ENCODE measurements around the gene UBE2V1. TPM values are rescaled to one million over a fixed set of nuclear protein-coding genes. Genes with fewer than 3 reads are reported as not detected.
A peak's percentile ranks its signal among the peaks of the same experiment; 100 is the strongest.

UBE2V1 gene
- total and polyA plus RNA-seq, 10 of the 15 experiments (the other 5 are each of a cell fraction or from before 2014, with no cell fraction given), result 51.8 to 219 (median 141) TPM

DNA sequence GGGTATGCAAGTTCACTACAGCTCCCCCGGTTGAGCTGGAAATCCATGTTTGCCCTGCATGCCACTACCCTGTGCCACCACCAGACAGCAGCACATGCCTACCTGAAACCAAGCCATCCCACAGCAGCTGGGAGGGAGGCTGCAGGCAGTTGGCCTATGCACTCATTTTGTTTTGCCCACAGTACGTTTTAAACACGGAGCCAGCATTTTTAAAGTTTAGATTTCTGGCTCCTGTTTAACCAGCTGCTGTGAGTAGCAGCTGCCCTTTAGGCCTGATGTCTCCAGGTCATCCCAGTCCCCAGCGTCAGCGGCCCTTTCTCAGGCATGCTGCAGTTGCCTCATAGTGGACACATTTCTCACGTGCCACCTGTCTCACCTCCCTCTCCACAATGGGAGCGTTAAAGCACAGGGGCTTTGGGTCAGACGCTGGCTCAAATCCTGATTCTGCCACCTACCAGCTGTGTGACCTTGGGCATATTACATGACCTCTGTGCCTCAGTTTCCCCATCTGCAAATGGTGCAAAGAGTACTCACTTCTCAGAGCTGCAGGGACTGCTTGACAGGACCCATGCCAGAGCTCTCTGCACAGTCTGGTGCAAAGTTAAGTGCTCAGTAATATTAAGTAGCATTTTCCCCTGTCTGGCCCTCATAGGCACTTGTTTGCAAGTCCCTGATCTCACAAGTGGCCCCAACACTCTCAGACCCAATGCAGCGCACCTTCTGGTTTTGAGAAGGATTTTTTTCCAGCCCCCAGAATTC, 8.2 kb upstream of the UBE2V1 start (continued):
- TF ChIP-seq TCF3 (IDR thresholded peaks at IDR 0.05; ENCODE audit: borderline replicate concordance, insufficient read depth, low read depth, low read length), result no peak
- TF ChIP-seq SREBF1 (IDR thresholded peaks at IDR 0.05; ENCODE audit: low read length), result no peak
- no peak for TF ChIP-seq ZNF207 (IDR thresholded peaks at IDR 0.05; ENCODE audit: borderline replicate concordance)
- peak; percentile 72; the same call in 1 of the 2 replicates for TF ChIP-seq YY1 (IDR thresholded peaks at IDR 0.05; ENCODE audit: low read depth, low read length)

- H4K20me1 ChIP-seq (ENCODE audit: control insufficient read depth, insufficient read depth), result no peaks in the 10 kb centered on the region
- peaks cover 17% of the 10 kb centered on the region for H3K4me1 ChIP-seq (ENCODE audit: control insufficient read depth, insufficient read depth, low read length)
- ChIA-PET SMC1A (ENCODE audit: uncharacterized antibody, unreplicated experiment) (interaction anchor here (0.6 to 1.3 kb wide), 3 partner anchors 36 to 106 kb away, joined by 3 read pairs; no protein-coding TSS in a partner anchor), POLR2A (interaction anchor here (1.0 kb wide), 1 partner anchor 12 kb away, joined by 3 read pairs; no protein-coding TSS in a partner anchor), CTCF (interaction anchor here (1.2 to 9.8 kb wide), 4 partner anchors 30 to 67 kb away, joined by 3 to 219 read pairs (median 28); partner anchors contain the start of gene PEDS1), RAD21 (ENCODE audit: unreplicated experiment) (interaction anchor here (1.3 kb wide), 1 partner anchor 36 kb away, joined by 3 read pairs; no protein-coding TSS in a partner anchor)
- H3K9ac ChIP-seq (ENCODE audit: control insufficient read depth, insufficient read depth, low read length), result no peak overlapping the region
- H3K4me3 ChIP-seq, result no peak overlapping the region
- no peaks in the 10 kb centered on the region for H3K27me3 ChIP-seq (replicated peaks in 1 of 2; ENCODE audit: control insufficient read depth in 2 of 2, insufficient read depth in 2 of 2, low read length in 1 of 2)
- no peak overlapping the region for H3K27ac ChIP-seq (ENCODE audit: control insufficient read depth, insufficient read depth)
- FAIRE-seq (no peak), ATAC-seq (no peak), DNase-seq (ENCODE audit: low read depth, low spot score) (no peak)
- 37% methylated on average over 2 of the region's 2 CpGs for WGBS (ENCODE audit: insufficient coverage, insufficient replicate concordance, low lambda C conversion rate, missing lambda C conversion rate)
- intact Hi-C loops (cut with micrococcal nuclease; ENCODE audit: unreplicated experiment) (no loop called here), in situ Hi-C loops (cut with MboI) (no loop called here)
- H3K4me2 ChIP-seq (ENCODE audit: control insufficient read depth, insufficient read depth), result no peak overlapping the region
- no peaks in the 10 kb centered on the region for H3K9me3 ChIP-seq (replicated peaks; ENCODE audit: control insufficient read depth, insufficient read depth, low read length)
- H3K79me2 ChIP-seq (ENCODE audit: control insufficient read depth, insufficient read depth, low read length), result peaks cover 17% of the 10 kb centered on the region
- BruUV-seq (replicated peaks), result no TSS peak
- no peaks in the 10 kb centered on the region for H3K36me3 ChIP-seq (ENCODE audit: control insufficient read depth in 2 of 2, insufficient read depth in 2 of 2, low read length in 1 of 2)
- H2AFZ ChIP-seq (ENCODE audit: control insufficient read depth, low read depth, low read length), result no peak overlapping the region
- TF ChIP-seq, protein P1, sequence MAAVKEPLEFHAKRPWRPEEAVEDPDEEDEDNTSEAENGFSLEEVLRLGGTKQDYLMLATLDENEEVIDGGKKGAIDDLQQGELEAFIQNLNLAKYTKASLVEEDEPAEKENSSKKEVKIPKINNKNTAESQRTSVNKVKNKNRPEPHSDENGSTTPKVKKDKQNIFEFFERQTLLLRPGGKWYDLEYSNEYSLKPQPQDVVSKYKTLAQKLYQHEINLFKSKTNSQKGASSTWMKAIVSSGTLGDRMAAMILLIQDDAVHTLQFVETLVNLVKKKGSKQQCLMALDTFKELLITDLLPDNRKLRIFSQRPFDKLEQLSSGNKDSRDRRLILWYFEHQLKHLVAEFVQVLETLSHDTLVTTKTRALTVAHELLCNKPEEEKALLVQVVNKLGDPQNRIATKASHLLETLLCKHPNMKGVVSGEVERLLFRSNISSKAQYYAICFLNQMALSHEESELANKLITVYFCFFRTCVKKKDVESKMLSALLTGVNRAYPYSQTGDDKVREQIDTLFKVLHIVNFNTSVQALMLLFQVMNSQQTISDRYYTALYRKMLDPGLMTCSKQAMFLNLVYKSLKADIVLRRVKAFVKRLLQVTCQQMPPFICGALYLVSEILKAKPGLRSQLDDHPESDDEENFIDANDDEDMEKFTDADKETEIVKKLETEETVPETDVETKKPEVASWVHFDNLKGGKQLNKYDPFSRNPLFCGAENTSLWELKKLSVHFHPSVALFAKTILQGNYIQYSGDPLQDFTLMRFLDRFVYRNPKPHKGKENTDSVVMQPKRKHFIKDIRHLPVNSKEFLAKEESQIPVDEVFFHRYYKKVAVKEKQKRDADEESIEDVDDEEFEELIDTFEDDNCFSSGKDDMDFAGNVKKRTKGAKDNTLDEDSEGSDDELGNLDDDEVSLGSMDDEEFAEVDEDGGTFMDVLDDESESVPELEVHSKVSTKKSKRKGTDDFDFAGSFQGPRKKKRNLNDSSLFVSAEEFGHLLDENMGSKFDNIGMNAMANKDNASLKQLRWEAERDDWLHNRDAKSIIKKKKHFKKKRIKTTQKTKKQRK (IDR thresholded peaks at IDR 0.05; ENCODE audit: low read depth, low read length), result no peak
- TF ChIP-seq POLR2AphosphoS5 (IDR thresholded peaks at IDR 0.05; ENCODE audit: low read length) (no peak), KAT2A (conservative IDR thresholded peaks at IDR 0.05; ENCODE audit: control insufficient read depth, low read depth, low read length) (no peak), CEBPB (IDR thresholded peaks at IDR 0.05; ENCODE audit: borderline replicate concordance in 1 of 2, low read depth in 2 of 2, low read length in 2 of 2) (no peak), BRCA1 (IDR thresholded peaks at IDR 0.05; ENCODE audit: low read depth, low read length) (no peak), ZZZ3 (IDR thresholded peaks at IDR 0.05; ENCODE audit: control insufficient read depth, insufficient read length, low read depth) (no peak), CHD4 (IDR thresholded peaks at IDR 0.05) (no peak), EED (IDR thresholded peaks at IDR 0.05; ENCODE audit: low read depth) (no peak), RB1 (IDR thresholded peaks at IDR 0.05; ENCODE audit: borderline replicate concordance) (no peak), BCL3 (IDR thresholded peaks at IDR 0.05; ENCODE audit: borderline replicate concordance, insufficient read depth, low read depth, low read length, poor library complexity, severe bottlenecking) (no peak), IRF4 (IDR thresholded peaks at IDR 0.05; ENCODE audit: low read depth, low read length) (no peak)
- TF ChIP-seq, protein P2, sequence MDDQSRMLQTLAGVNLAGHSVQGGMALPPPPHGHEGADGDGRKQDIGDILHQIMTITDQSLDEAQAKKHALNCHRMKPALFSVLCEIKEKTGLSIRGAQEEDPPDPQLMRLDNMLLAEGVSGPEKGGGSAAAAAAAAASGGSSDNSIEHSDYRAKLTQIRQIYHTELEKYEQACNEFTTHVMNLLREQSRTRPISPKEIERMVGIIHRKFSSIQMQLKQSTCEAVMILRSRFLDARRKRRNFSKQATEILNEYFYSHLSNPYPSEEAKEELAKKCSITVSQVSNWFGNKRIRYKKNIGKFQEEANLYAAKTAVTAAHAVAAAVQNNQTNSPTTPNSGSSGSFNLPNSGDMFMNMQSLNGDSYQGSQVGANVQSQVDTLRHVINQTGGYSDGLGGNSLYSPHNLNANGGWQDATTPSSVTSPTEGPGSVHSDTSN (IDR thresholded peaks at IDR 0.05; ENCODE audit: insufficient replicate concordance, low read depth, low read length), result no peak
Measured at GRCh38 chr20:50118203-50118602, 5.3 kb upstream of the UBE2V1 start.

Measured in GM12878 (cell line).